K562 (cell line): Measurements from ENCODE around the gene ILDR1.

Source experiments
- CTCF ChIP-seq, 3 experiments: IDR thresholded peaks in 2 of 3; conservative IDR thresholded peaks in 1 of 3; 2 replicates each; pipeline ENCODE4 v1.5.1; 2011 to 2012; ENCODE audit warnings: low read length in 3 of 3, mild to moderate bottlenecking in 3 of 3, control low read depth in 2 of 3, improper control_type of control experiment in 1 of 3, inconsistent platforms in 1 of 3, low read depth in 1 of 3, mixed read lengths in 1 of 3, moderate library complexity in 1 of 3; ENCODE audit not compliant: insufficient read depth in 2 of 3
- E2F1 ChIP-seq: sonication (generic); formaldehyde crosslinking; IDR thresholded peaks from 2 replicates; pipeline ENCODE4 v1.8.1; 2023; ENCODE audit warnings: mild to moderate bottlenecking, missing genetic modification reagents, moderate library complexity
- ESRRA ChIP-seq: fragments of 450-650 bp; IDR thresholded peaks from 2 replicates; pipeline ENCODE4 v1.6.1; 2014; ENCODE audit warnings: low read depth, mild to moderate bottlenecking, moderate library complexity, borderline replicate concordance
- HDAC8 ChIP-seq: fragments of 450-650 bp; IDR thresholded peaks from 2 replicates; pipeline ENCODE4 v1.6.1; 2016; ENCODE audit warnings: mild to moderate bottlenecking, missing genetic modification characterization, moderate library complexity, missing compliant biosample characterization
- IRF9 ChIP-seq: fragments of 450-650 bp; IDR thresholded peaks from 2 replicates; pipeline ENCODE4 v1.6.1; 2016; ENCODE audit warnings: missing biosample characterization, missing genetic modification characterization
- RNF2 ChIP-seq: sonication (generic); IDR thresholded peaks from 2 replicates; pipeline ENCODE4 v1.6.1; 2016

GRCh38 chr3:121979246-121979645 lies 42.8 kb downstream of the ILDR1 start:
- TF ChIP-seq CTCF (IDR thresholded peaks at IDR 0.05 in 2 of 3, conservative IDR thresholded peaks at IDR 0.05 in 1 of 3; ENCODE audit: insufficient read depth in 2 of 3, low read depth in 1 of 3, low read length in 3 of 3) (no peak), RNF2 (no peak), E2F1 (CRISPR knock-in tag) (no peak), HDAC8 (tag) (no peak), IRF9 (tag) (no peak), ESRRA (no peak)
